Islet precursor cell (in vitro differentiated cells): Measurements from ENCODE around the gene IRF2BP2.
"Not testable (repeated sequence)": the region's sequence is repeated elsewhere in the genome, so short reads cannot be mapped to it uniquely, and the experiment has no call there.

Source experiments
- DNase-seq: peaks from one replicate; pipeline ENCODE4 v3.0.0-alpha.2; 2018

Gene IRF2BP2

GRCh38 chr1:234600418-234601281 is 9.3 kb downstream of the IRF2BP2 start:
- DNase-seq = no peak

- DNase-seq = peak; percentile 96
Measured at GRCh38 chr1:234599617-234600417, 10.2 kb downstream of the IRF2BP2 start.

- DNase-seq = no peak
Measured at GRCh38 chr1:234598974-234599616, 10.9 kb downstream of the IRF2BP2 start.

- no peak for DNase-seq
Measured at GRCh38 chr1:234597894-234598293, 12.1 kb downstream of the IRF2BP2 start.

- no peak for DNase-seq
Measured at GRCh38 chr1:234595899-234596298, 14.1 kb downstream of the IRF2BP2 start.

- not testable (repeated sequence) for DNase-seq
Measured at GRCh38 chr1:234594575-234594974, 15.4 kb downstream of the IRF2BP2 start.

GRCh38 chr1:234593771-234594504 is 16.0 kb downstream of the IRF2BP2 start:
- DNase-seq = no peak

GRCh38 chr1:234593109-234593508 is 16.9 kb downstream of the IRF2BP2 start:
- DNase-seq = no peak

GRCh38 chr1:234592240-234592639 is 17.7 kb downstream of the IRF2BP2 start:
- DNase-seq = no peak

- DNase-seq = no peak
Measured at GRCh38 chr1:234591131-234591530, 18.8 kb downstream of the IRF2BP2 start.

GRCh38 chr1:234589854-234590620 is 19.9 kb downstream of the IRF2BP2 start:
- DNase-seq = no peak

GRCh38 chr1:234589064-234589800 is 20.7 kb downstream of the IRF2BP2 start:
- no peak for DNase-seq

- no peak for DNase-seq
Measured at GRCh38 chr1:234588386-234588785, 21.6 kb downstream of the IRF2BP2 start.

- DNase-seq = no peak
Measured at GRCh38 chr1:234586892-234587485, 23.0 kb downstream of the IRF2BP2 start.

GRCh38 chr1:234586304-234586703 is 23.7 kb downstream of the IRF2BP2 start:
- DNase-seq = no peak

- no peak for DNase-seq
Measured at GRCh38 chr1:234585330-234586055, 24.5 kb downstream of the IRF2BP2 start.

- DNase-seq = no peak
Measured at GRCh38 chr1:234584926-234585325, 25.1 kb downstream of the IRF2BP2 start.

- no peak for DNase-seq
Measured at GRCh38 chr1:234584420-234584805, 25.6 kb downstream of the IRF2BP2 start.

GRCh38 chr1:234583755-234584419 is 26.1 kb downstream of the IRF2BP2 start:
- DNase-seq = no peak
